ENCODE results near the gene ZNF878. TPM values are rescaled to one million over a fixed set of nuclear protein-coding genes. Genes with fewer than 3 reads are reported as not detected.

The ZNF878 gene
- total and polyA plus RNA-seq, 2 of the 13 experiments (the other 11 are each of a cell fraction or from before 2014, with no cell fraction given), result 0.46 to 5.2 TPM

DNA sequence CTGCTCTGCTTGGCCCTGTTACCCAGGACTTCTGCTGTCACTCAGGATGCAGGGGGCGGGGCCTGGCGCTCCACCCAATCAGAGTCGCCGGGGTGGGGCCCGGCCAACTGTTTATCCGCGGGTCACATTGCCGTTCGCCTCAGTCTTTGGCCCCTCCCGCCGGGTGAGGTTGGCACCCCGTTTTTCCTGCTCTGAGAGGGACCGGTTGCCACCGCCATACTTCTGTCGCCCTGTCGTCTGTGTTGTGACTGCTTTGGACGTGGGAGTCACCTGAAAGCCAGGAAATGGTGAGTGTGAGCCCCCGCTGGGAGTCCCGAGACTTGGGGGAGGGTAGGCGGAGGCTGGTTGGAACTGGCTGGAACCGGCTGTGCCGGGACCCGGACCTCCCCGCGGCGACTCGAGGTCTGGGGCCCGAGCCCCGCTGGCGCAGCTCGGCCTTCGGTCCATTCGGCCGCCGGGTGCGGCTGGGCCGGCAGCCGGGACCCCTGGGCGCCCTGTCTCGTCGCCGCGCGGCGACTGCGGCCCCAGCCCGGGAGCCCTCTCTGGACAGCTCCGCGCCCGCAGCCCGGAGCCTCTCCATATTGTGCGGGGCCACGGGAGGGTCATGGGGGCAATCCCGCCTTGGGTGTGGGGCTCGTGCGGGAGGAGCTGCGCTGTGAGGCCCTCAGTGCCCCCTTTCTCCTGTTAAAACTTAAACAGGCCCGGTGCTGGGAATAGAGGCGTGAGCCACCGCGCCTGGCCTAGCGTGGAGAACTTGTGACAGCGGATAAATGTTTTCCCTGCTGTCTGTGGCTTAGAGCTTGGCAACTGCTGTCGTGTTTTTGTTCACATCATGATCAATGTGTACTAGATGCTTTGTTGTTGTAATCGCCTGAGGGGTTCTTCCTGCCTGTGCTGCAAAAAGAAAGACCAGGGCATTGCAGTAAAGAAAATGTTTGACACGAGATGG is 12.1 kb upstream of the ZNF878 start, which contains the start of gene ZNF844 (continued):
- no peak for TF ChIP-seq SMARCE1 (IDR thresholded peaks at IDR 0.05; ENCODE audit: borderline replicate concordance)
- TF ChIP-seq, protein P1, sequence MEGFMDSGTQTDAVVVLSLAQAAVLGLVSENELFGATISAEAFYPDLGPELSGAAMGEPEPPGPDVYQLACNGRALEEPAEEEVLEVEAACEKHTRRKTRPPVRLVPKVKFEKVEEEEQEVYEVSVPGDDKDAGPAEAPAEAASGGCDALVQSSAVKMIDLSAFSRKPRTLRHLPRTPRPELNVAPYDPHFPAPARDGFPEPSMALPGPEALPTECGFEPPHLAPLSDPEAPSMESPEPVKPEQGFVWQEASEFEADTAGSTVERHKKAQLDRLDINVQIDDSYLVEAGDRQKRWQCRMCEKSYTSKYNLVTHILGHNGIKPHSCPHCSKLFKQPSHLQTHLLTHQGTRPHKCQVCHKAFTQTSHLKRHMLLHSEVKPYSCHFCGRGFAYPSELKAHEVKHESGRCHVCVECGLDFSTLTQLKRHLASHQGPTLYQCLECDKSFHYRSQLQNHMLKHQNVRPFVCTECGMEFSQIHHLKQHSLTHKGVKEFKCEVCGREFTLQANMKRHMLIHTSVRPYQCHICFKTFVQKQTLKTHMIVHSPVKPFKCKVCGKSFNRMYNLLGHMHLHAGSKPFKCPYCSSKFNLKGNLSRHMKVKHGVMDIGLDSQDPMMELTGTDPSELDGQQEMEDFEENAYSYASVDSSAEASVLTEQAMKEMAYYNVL (CRISPR knock-in tag; IDR thresholded peaks at IDR 0.05; ENCODE audit: borderline replicate concordance), result no peak

DNA sequence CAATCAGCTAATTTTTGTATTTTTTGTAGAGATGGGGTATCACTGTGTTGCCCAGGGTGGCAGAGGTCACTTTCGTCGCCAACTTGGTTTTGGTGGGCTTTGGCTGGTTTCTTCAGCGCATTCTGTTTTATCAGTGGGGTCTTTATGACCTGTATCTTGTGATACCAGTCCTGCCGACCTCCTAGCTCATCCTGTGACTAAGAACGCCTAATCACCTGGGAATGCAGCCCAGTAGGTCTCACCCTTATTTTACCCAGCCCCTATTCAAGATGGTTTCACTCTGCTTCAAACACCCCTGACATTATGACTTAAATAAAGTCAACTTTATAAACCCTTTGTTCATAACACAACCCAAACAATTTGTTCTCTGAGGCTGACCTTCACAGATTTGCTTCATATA is 3.0 kb upstream of the ZNF878 start:
- TF ChIP-seq, protein P2, sequence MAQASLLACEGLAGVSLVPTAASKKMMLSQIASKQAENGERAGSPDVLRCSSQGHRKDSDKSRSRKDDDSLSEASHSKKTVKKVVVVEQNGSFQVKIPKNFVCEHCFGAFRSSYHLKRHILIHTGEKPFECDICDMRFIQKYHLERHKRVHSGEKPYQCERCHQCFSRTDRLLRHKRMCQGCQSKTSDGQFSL (CRISPR knock-in tag; IDR thresholded peaks at IDR 0.05), result no peak
- no peak for TF ChIP-seq FOXP1 (IDR thresholded peaks at IDR 0.05)
- no peak for TF ChIP-seq FOXP1 (CRISPR knock-in tag; IDR thresholded peaks at IDR 0.05)
- TF ChIP-seq, protein P3, sequence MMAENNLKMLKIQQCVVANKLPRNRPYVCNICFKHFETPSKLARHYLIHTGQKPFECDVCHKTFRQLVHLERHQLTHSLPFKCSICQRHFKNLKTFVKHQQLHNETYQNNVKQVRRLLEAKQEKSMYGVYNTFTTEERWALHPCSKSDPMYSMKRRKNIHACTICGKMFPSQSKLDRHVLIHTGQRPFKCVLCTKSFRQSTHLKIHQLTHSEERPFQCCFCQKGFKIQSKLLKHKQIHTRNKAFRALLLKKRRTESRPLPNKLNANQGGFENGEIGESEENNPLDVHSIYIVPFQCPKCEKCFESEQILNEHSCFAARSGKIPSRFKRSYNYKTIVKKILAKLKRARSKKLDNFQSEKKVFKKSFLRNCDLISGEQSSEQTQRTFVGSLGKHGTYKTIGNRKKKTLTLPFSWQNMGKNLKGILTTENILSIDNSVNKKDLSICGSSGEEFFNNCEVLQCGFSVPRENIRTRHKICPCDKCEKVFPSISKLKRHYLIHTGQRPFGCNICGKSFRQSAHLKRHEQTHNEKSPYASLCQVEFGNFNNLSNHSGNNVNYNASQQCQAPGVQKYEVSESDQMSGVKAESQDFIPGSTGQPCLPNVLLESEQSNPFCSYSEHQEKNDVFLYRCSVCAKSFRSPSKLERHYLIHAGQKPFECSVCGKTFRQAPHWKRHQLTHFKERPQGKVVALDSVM (CRISPR knock-in tag; IDR thresholded peaks at IDR 0.05), result peak; percentile 9; the same call in 1 of the 2 replicates
- intact Hi-C loops (cut with micrococcal nuclease; ENCODE audit: unreplicated experiment), result loop anchor here (5.0 kb wide), 1 partner anchor 173 kb away; no protein-coding TSS in a partner anchor
- H3K4me2 ChIP-seq (ENCODE audit: low read depth, low read length), result peak overlapping the region; percentile 56
- no peak for ATAC-seq
- H4K20me1 ChIP-seq (ENCODE audit: insufficient read depth, low read length), result no peaks in the 10 kb centered on the region
- in situ Hi-C loops (cut with HindIII; ENCODE audit: extremely low pct_ligation_motif_present, low pct_unique_long_range_greater_than_20kb), result loop anchor here (5.0 kb wide), 1 partner anchor 87 kb away; the partner anchor contains the start of gene ZNF20
- WGBS (ENCODE audit: low lambda C conversion rate), result 44% methylated on average over 5 of the region's 5 CpGs
- peaks cover 0 to 14% of the 10 kb centered on the region in 2 experiments; a peak in 2 of 5 replicates for H3K27me3 ChIP-seq (ENCODE audit: control insufficient read depth in 1 of 2, insufficient read depth in 2 of 2, low read length in 2 of 2)
- BruUV-seq (replicated peaks), result no TSS peak
- no peak overlapping the region for H3K27ac ChIP-seq (ENCODE audit: extremely low read length, insufficient read depth, low read length)
- FAIRE-seq, result no peak
- ChIA-PET CTCF (ENCODE audit: low intra/inter-chr PET ratio, low total read pairs) (interaction anchor here (1.2 kb wide), 1 partner anchor 85 kb away, joined by 6 read pairs; the partner anchor contains the start of gene ZNF20), POLR2A (no interaction called here)
- H3K4me1 ChIP-seq (ENCODE audit: insufficient read depth, low read length), result peaks cover 59% of the 10 kb centered on the region
- DNase-seq (ENCODE audit: low spot score), result no peak
- H3K9me3 ChIP-seq (ENCODE audit: low read length), result no peaks in the 10 kb centered on the region
- H3K79me2 ChIP-seq (ENCODE audit: insufficient read depth, low read length), result no peaks in the 10 kb centered on the region
- H2AFZ ChIP-seq (ENCODE audit: low read length), result no peak overlapping the region
- no peak overlapping the region for H3K9ac ChIP-seq (ENCODE audit: insufficient read depth, low read depth, low read length)
- H3K4me3 ChIP-seq (replicated peaks in 1 of 3; ENCODE audit: insufficient read depth in 1 of 3, low read depth in 2 of 3, low read length in 3 of 3), result 0 out of 6 replicates have a peak overlapping the region, but pooled peaks of 1 of the 3 experiments have one; percentile 38
- H3K36me3 ChIP-seq (replicated peaks in 1 of 2; ENCODE audit: control insufficient read depth in 1 of 2, insufficient read depth in 2 of 2, low read length in 2 of 2), result no peaks in the 10 kb centered on the region
